Mesenchymal stem cell (in vitro differentiated cells and primary cell): ENCODE results near the gene GMPPA.

ENCODE experiments used
- DNase-seq: peaks from one replicate; pipeline ENCODE4 v3.0.0-alpha.2; 2013
- H2AFZ ChIP-seq: one replicate; pipeline ENCODE4 v1.6.1; 2013; ENCODE audit warnings: low read depth, mild to moderate bottlenecking, control low read depth, inconsistent platforms, low read length, moderate library complexity
- H2AK5ac ChIP-seq: 2 replicates; pipeline ENCODE4 v1.6.1; 2013; ENCODE audit warnings: low read length, moderate library complexity, mild to moderate bottlenecking, inconsistent platforms; ENCODE audit not compliant: severe bottlenecking
- H2BK120ac ChIP-seq: one replicate; pipeline ENCODE4 v1.6.1; 2013; ENCODE audit warnings: low read depth, mild to moderate bottlenecking, inconsistent platforms, low read length, moderate library complexity
- H2BK12ac ChIP-seq, 2 experiments: one replicate each; pipeline ENCODE4 v1.6.1; 2013; ENCODE audit warnings: inconsistent platforms in 2 of 2, low read length in 2 of 2, mild to moderate bottlenecking in 2 of 2, moderate library complexity in 2 of 2, control low read depth in 1 of 2
- H2BK15ac ChIP-seq: one replicate; pipeline ENCODE4 v1.6.1; 2013; ENCODE audit warnings: mild to moderate bottlenecking, low read depth, inconsistent platforms; ENCODE audit not compliant: poor library complexity, severe bottlenecking
- H2BK5ac ChIP-seq: 2 replicates; pipeline ENCODE4 v1.6.1; 2013; ENCODE audit warnings: low read depth, mild to moderate bottlenecking, low read length, control low read depth, inconsistent platforms; ENCODE audit not compliant: poor library complexity, severe bottlenecking
- H3K14ac ChIP-seq, 2 experiments: one replicate each; pipeline ENCODE4 v1.6.1; 2013; ENCODE audit warnings: inconsistent platforms in 2 of 2, low read length in 2 of 2, control low read depth in 1 of 2, mild to moderate bottlenecking in 1 of 2, moderate library complexity in 1 of 2
- H3K18ac ChIP-seq, 2 experiments: one replicate each; pipeline ENCODE4 v1.6.1; 2013; ENCODE audit warnings: inconsistent platforms in 2 of 2, low read length in 2 of 2, control low read depth in 1 of 2, low read depth in 1 of 2, mild to moderate bottlenecking in 1 of 2
- H3K23ac ChIP-seq, 2 experiments: one replicate each; pipeline ENCODE4 v1.6.1; 2013; ENCODE audit warnings: inconsistent platforms in 2 of 2, low read length in 2 of 2, mild to moderate bottlenecking in 2 of 2, moderate library complexity in 2 of 2, control low read depth in 1 of 2
- H3K27ac ChIP-seq: 2 replicates; pipeline ENCODE4 v1.5.1; 2013; ENCODE audit warnings: mild to moderate bottlenecking, moderate library complexity, low read length, control low read depth, inconsistent platforms; ENCODE audit not compliant: poor library complexity, severe bottlenecking
- H3K27me3 ChIP-seq, 2 experiments: 2 replicates each; pipeline versions ENCODE4 v1.6.1 to v1.7.0; 2013; ENCODE audit warnings: low read length in 2 of 2, mild to moderate bottlenecking in 2 of 2, moderate library complexity in 2 of 2, control low read depth in 1 of 2, inconsistent platforms in 1 of 2; ENCODE audit not compliant: control insufficient read depth in 1 of 2, insufficient read depth in 1 of 2
- H3K36me3 ChIP-seq, 2 experiments: 2 replicates each; pipeline versions ENCODE4 v1.6.1 to v1.7.0; 2013; ENCODE audit warnings: low read length in 2 of 2, control low read depth in 1 of 2, inconsistent platforms in 1 of 2, low read depth in 1 of 2, mild to moderate bottlenecking in 1 of 2; ENCODE audit not compliant: insufficient read depth in 2 of 2, control insufficient read depth in 1 of 2
- H3K4ac ChIP-seq, 2 experiments: one replicate each; pipeline ENCODE4 v1.6.1; 2013; ENCODE audit warnings: inconsistent platforms in 2 of 2, low read length in 2 of 2, mild to moderate bottlenecking in 2 of 2, moderate library complexity in 2 of 2, control low read depth in 1 of 2, low read depth in 1 of 2
- H3K4me1 ChIP-seq: 2 replicates; pipeline ENCODE4 v1.6.1; 2013; ENCODE audit warnings: low read depth, low read length, control low read depth; ENCODE audit not compliant: control insufficient read depth, insufficient read depth
- H3K4me2 ChIP-seq: 2 replicates; pipeline ENCODE4 v1.6.1; 2013; ENCODE audit warnings: low read length, mild to moderate bottlenecking, inconsistent platforms; ENCODE audit not compliant: poor library complexity, severe bottlenecking
- H3K4me3 ChIP-seq, 2 experiments: 2 replicates each; pipeline versions ENCODE4 v1.5.1 to v1.7.0; 2013; ENCODE audit warnings: low read length in 2 of 2, mild to moderate bottlenecking in 2 of 2, control low read depth in 1 of 2, low read depth in 1 of 2; ENCODE audit not compliant: insufficient read depth in 1 of 2
- H3K79me1 ChIP-seq: replicated peaks from 2 replicates; pipeline ENCODE4 v1.6.1; 2013; ENCODE audit warnings: mild to moderate bottlenecking, control low read depth, low read length, inconsistent platforms; ENCODE audit not compliant: poor library complexity, severe bottlenecking
- H3K9ac ChIP-seq: 2 replicates; pipeline ENCODE4 v1.7.0; 2013; ENCODE audit warnings: mild to moderate bottlenecking, low read length, moderate library complexity
- H3K9me3 ChIP-seq: 2 replicates; pipeline ENCODE4 v1.7.0; 2013; ENCODE audit warnings: mild to moderate bottlenecking, low read length; ENCODE audit not compliant: control insufficient read depth
- H4K8ac ChIP-seq: one replicate; pipeline ENCODE4 v1.6.1; 2013; ENCODE audit warnings: inconsistent platforms, mild to moderate bottlenecking, low read length, moderate library complexity
- H4K91ac ChIP-seq: one replicate; pipeline ENCODE4 v1.6.1; 2013; ENCODE audit warnings: mild to moderate bottlenecking, low read length, inconsistent platforms
- WGBS: methylation state at CpG from one replicate; pipeline ENCODE4 v1.1.7; 2013; ENCODE audit warnings: mixed read lengths; 5-methylcytosine and 5-hydroxymethylcytosine counted together

Gene GMPPA

DNA sequence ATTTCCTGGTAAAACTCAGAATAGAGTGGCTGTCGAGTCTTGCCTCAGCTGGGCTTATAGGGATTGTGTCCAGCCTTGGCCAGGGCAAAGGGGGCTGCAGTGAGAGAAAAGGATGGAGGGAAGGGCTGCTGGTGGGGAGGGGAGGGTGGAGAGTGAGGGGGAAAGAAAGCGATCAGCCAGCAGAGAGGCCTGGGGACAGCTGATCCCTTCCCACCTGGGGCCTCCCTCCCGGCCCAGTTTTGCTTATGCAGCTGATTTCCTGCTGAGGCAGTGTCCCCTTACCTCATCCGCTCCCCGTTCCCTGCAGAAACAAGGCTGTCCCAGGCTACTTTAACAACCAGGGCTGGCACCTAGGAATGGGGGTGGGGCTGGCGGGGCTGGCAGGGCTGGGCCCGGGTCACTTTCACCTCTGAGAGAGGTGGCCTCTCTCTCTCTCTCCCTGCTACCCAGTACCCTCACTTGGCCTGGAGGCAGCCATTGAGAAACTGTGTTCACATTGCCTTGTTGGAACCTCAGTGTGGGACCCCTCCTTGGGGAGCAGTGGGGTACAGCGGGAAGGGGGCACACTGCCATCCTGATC, 12.2 kb upstream of the GMPPA start:
- no peak overlapping the region for H3K18ac ChIP-seq
- H3K4me1 ChIP-seq, result peaks cover 29% of the 10 kb centered on the region
- H4K91ac ChIP-seq, result no peak overlapping the region
- H3K4me3 ChIP-seq, result no peak overlapping the region
- H3K14ac ChIP-seq, result no peak overlapping the region
- no peak overlapping the region for H2BK12ac ChIP-seq
- no peak overlapping the region for H3K4me2 ChIP-seq
- H3K79me1 ChIP-seq, result no peaks in the 10 kb centered on the region
- H3K4ac ChIP-seq, result no peak overlapping the region
- no peaks in the 10 kb centered on the region for H3K9me3 ChIP-seq
- H2AK5ac ChIP-seq, result no peak overlapping the region
- peaks cover 57 to 66% of the 10 kb centered on the region in 2 experiments for H3K36me3 ChIP-seq
- no peak overlapping the region for H2BK120ac ChIP-seq
- H2BK15ac ChIP-seq, result no peak overlapping the region
- no peak for DNase-seq
- no peak overlapping the region for H3K9ac ChIP-seq
- no peak overlapping the region for H3K23ac ChIP-seq
- H4K8ac ChIP-seq, result no peak overlapping the region
- no peak overlapping the region for H2AFZ ChIP-seq
- H3K27me3 ChIP-seq, result peaks cover 3 to 19% of the 10 kb centered on the region in 2 experiments
- WGBS, result 22% methylated on average over 6 of the region's 8 CpGs
- H2BK5ac ChIP-seq, result no peak overlapping the region
- no peak overlapping the region for H3K27ac ChIP-seq

DNA sequence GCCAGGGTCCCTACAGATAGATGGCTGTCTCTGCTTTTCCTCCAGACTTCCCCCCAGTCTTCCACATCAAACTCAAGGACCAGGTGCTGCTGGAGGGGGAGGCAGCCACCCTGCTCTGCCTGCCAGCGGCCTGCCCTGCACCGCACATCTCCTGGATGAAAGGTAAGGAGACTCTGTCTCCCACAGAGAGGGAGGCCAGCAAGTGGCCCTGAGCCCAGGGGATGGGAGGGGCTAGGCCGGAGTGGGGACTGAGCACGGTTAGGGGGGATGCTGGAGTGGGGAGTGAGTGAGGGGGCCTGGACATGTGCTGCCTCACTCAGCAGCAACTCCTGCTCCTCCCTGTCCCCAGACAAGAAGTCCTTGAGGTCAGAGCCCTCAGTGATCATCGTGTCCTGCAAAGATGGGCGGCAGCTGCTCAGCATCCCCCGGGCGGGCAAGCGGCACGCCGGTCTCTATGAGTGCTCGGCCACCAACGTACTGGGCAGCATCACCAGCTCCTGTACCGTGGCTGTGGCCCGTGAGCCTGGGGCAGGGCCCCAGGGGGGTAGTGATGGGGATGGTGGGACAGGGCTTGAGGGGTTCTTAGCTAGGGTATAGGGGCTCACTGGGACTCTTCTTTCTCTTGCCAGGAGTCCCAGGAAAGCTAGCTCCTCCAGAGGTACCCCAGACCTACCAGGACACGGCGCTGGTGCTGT, 10.4 kb upstream of the GMPPA start:
- Histone ChIP-seq H3K23ac (no peak overlapping the region), H3K27me3 (peaks cover 3 to 22% of the 10 kb centered on the region in 2 experiments), H3K36me3 (peaks cover 57 to 69% of the 10 kb centered on the region in 2 experiments), H4K8ac (no peak overlapping the region), H2BK12ac (no peak overlapping the region), H3K27ac (no peak overlapping the region), H3K4me2 (no peak overlapping the region), H4K91ac (no peak overlapping the region), H3K18ac (no peak overlapping the region), H3K14ac (no peak overlapping the region), H3K79me1 (no peaks in the 10 kb centered on the region), H3K4ac (no peak overlapping the region), H3K4me3 (no peak overlapping the region), H2BK15ac (no peak overlapping the region), H2AK5ac (no peak overlapping the region), H3K9me3 (no peaks in the 10 kb centered on the region), H3K9ac (no peak overlapping the region), H2BK120ac (no peak overlapping the region), H3K4me1 (peaks cover 29% of the 10 kb centered on the region), H2AFZ (no peak overlapping the region), H2BK5ac (no peak overlapping the region)
- DNase-seq, result no peak
- WGBS, result 91% methylated on average over 15 of the region's 17 CpGs

DNA sequence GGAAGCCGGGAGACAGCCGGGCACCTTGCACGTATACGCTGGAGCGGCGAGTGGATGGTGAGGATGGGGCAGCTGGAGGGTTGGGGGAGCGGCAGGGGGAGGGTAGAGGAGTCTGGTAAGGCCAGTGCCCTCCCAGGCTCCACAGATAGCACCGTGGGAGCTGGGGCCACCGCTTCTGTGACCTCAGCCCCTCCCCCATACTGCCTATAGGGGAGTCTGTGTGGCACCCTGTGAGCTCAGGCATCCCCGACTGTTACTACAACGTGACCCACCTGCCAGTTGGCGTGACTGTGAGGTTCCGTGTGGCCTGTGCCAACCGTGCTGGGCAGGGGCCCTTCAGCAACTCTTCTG, 9.9 kb upstream of the GMPPA start:
- peaks cover 26% of the 10 kb centered on the region for H3K4me1 ChIP-seq
- H3K9ac ChIP-seq, result no peak overlapping the region
- H2BK15ac ChIP-seq, result no peak overlapping the region
- H3K18ac ChIP-seq, result no peak overlapping the region
- 90% methylated on average over 14 of the region's 14 CpGs for WGBS
- H2AK5ac ChIP-seq, result no peak overlapping the region
- no peaks in the 10 kb centered on the region for H3K9me3 ChIP-seq
- DNase-seq, result no peak
- H3K4ac ChIP-seq, result no peak overlapping the region
- peaks cover 54 to 71% of the 10 kb centered on the region in 2 experiments for H3K36me3 ChIP-seq
- no peak overlapping the region for H4K8ac ChIP-seq
- no peak overlapping the region for H3K4me2 ChIP-seq
- H3K27ac ChIP-seq, result no peak overlapping the region
- no peak overlapping the region for H3K14ac ChIP-seq
- no peak overlapping the region for H2BK120ac ChIP-seq
- H3K79me1 ChIP-seq, result no peaks in the 10 kb centered on the region
- no peak overlapping the region for H2BK5ac ChIP-seq
- no peak overlapping the region for H2AFZ ChIP-seq
- no peak overlapping the region for H4K91ac ChIP-seq
- H2BK12ac ChIP-seq, result no peak overlapping the region
- H3K4me3 ChIP-seq, result no peak overlapping the region
- peaks cover 3 to 25% of the 10 kb centered on the region in 2 experiments for H3K27me3 ChIP-seq
- no peak overlapping the region for H3K23ac ChIP-seq

DNA sequence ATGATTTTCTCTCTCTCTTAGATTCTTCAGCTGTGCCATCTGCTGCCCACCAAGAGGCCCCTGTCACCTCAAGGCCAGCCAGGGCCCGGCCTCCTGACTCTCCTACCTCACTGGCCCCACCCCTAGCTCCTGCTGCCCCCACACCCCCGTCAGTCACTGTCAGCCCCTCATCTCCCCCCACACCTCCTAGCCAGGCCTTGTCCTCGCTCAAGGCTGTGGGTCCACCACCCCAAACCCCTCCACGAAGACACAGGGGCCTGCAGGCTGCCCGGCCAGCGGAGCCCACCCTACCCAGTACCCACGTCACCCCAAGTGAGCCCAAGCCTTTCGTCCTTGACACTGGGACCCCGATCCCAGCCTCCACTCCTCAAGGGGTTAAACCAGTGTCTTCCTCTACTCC, 9.4 kb upstream of the GMPPA start:
- Histone ChIP-seq H3K4ac (no peak overlapping the region), H2BK5ac (no peak overlapping the region), H3K23ac (no peak overlapping the region), H2AFZ (no peak overlapping the region), H3K79me1 (no peaks in the 10 kb centered on the region), H3K36me3 (peaks cover 51 to 71% of the 10 kb centered on the region in 2 experiments), H4K8ac (no peak overlapping the region), H3K14ac (no peak overlapping the region), H2AK5ac (no peak overlapping the region), H4K91ac (no peak overlapping the region), H3K4me1 (peaks cover 21% of the 10 kb centered on the region), H3K9me3 (no peaks in the 10 kb centered on the region), H2BK12ac (no peak overlapping the region), H2BK15ac (no peak overlapping the region), H3K9ac (no peak overlapping the region), H3K18ac (no peak overlapping the region), H3K4me3 (no peak overlapping the region), H3K27me3 (peaks cover under 1 to 24% of the 10 kb centered on the region in 2 experiments), H2BK120ac (no peak overlapping the region), H3K27ac (no peak overlapping the region), H3K4me2 (no peak overlapping the region)
- whole genome bisulfite sequencing, result 84% methylated on average over 9 of the region's 9 CpGs
- DNase-seq, result no peak
